HG02885 (cell line): ENCODE data around the gene C14orf132.

Experiments
- ATAC-seq: cut with Tn5 transposase; IDR thresholded peaks from one replicate; pipeline ENCODE4 v1.9.1; 2021; ENCODE audit warnings: mild to moderate bottlenecking; ENCODE audit not compliant: unreplicated experiment, poor library complexity

Gene C14orf132

GRCh38 chr14:96095581-96096476, 56.7 kb downstream of the C14orf132 start:
- ATAC-seq = no peak

GRCh38 chr14:96096639-96097610, 57.8 kb downstream of the C14orf132 start:
- ATAC-seq = no peak

DNA sequence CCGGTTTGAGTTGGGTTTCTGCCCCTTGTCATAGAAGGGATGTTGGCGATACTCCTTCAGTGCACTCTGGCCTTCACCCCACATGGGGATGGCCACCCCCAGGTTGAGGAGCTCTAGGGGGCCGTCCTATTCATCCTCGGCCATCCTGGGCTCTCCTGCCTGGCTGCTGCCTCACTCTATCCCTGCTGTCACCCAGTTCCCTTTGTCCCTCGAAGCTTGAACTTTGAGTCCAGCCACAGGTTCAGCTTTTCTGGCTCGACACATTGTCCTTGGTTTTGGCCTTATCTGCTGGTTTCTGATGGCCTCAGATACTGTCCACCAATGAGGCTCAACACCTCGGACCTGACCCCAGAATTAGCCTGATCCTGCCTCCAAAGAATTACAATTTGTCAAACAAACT, 58.6 kb downstream of the C14orf132 start:
- ATAC-seq = no peak

GRCh38 chr14:96098309-96098998, 59.3 kb downstream of the C14orf132 start:
- no peak for ATAC-seq

- no peak for ATAC-seq
These were observed 59.8 kb downstream of the C14orf132 start for GRCh38 chr14:96098999-96099335.

GRCh38 chr14:96100161-96101064, 61.3 kb downstream of the C14orf132 start:
- ATAC-seq = no peak

- ATAC-seq = no peak
These were observed 63.1 kb downstream of the C14orf132 start for GRCh38 chr14:96102081-96102856.

DNA sequence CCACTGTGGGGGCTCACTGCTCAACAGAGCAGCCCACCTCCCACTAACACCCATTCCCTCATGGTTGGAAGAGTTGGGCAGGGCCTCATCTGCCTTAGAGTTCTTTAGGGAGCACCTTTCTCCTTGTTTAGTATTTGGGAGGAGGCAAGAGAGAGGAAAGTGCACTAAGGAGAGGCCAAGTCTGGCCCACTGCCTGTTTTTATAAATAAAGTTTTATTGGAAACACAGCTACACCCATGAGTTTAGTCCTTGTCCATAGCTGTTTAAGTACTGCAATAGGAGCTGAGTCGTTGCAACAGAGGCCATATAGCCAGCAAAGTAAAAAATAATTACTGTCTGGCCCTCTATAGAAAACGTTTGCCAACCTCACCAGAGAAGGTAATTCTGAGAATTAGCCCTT, 63.9 kb downstream of the C14orf132 start:
- ATAC-seq = no peak

GRCh38 chr14:96103560-96104460, 64.6 kb downstream of the C14orf132 start:
- no peak for ATAC-seq

- ATAC-seq = no peak
These were observed 65.4 kb downstream of the C14orf132 start for GRCh38 chr14:96104469-96105057.

GRCh38 chr14:96105089-96105925, 66.1 kb downstream of the C14orf132 start:
- ATAC-seq = no peak

GRCh38 chr14:96105926-96106441, 66.8 kb downstream of the C14orf132 start:
- no peak for ATAC-seq

DNA sequence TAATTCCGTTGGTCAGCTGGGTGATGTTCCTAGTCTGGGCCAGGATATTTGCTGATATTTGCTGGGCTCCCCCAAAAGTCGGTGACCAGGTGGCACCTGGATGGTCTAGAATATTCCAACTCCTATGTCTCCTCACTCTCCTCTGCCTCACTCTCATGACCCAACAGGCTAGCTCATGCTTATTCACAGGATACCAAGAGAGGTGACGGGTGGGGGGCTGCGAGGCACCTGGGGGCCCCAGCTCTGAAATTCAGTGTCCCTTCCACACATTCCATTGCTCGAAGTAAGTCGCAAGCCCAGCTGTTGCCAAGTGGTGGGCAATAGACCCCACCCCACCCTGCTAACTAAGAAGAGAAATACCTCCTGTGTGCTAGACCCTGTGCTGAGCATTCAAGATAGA, 67.7 kb downstream of the C14orf132 start:
- ATAC-seq = no peak

DNA sequence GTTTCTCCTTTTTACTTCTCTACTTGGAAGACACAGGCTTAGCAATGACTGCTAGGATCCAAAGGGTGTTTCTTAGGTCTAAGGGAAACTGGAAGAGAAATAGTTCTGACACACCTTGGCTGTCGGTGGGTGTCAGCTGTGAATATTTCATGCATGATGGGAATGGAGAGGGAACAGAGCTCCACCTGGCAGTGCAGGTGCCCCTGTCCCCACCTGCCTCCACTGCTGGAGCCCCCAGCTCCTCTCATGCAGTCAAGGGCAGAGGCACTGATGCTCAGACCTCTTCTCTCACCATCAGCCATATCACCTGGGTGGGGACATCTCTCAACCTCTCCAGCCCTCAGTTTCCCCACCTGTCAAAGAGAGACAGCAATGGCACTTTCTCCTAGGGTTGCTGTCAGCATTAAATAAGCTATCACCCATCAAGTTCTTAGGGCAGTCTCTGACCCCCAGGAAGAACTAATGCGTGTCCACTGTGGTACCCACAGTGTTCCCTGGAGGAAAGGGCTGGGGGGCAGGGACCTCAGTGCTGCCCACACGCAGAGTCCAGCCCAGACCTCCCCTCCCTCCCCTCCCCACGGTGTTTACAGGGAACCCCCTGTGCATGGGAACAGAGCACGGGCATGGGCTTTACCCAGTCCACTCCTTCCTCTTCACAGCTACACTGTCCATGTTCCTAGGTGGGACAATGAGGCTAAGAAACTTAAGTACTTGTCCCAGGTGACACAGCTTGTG, 69.1 kb downstream of the C14orf132 start:
- no peak for ATAC-seq

DNA sequence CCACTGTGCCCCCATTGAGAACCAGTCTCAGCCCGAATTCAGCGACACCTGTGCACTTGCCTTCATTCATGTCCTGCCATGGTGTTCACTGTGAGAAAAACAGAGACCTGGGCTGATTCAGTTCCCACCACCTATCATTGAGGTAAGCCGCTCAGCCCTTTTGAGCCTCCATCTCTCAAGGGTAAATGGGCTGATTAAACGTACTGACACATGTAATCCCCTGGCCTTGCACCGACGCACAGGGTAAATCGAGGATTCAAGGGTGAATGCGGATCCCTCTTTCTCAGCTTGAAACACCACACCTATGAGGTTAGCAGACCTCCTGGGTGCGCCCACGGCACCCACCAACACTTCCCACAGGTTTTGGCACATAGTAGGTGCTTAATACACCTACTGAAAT, 69.7 kb downstream of the C14orf132 start:
- no peak for ATAC-seq
